HL-60 (cell line): ENCODE measurements around the gene SLC8A2.

Source experiments
- DNase-seq, 2 experiments: peaks; one replicate each; pipeline ENCODE4 v3.0.0-alpha.2; 2010 to 2020; ENCODE audit warnings: low read depth in 1 of 2, low spot score in 1 of 2
- H3K27ac ChIP-seq: fragments of 250-450 bp; sonication (Bioruptor Pico); replicated peaks from 2 replicates; pipeline ENCODE4 v1.5.1; 2020; ENCODE audit warnings: mild to moderate bottlenecking, moderate library complexity
- H3K27me3 ChIP-seq: fragments of 250-450 bp; sonication (Bioruptor Pico); 2 replicates; pipeline ENCODE4 v1.5.1; 2021; ENCODE audit warnings: mild to moderate bottlenecking, moderate library complexity; ENCODE audit not compliant: insufficient read depth, poor library complexity, severe bottlenecking
- H3K4me3 ChIP-seq: replicated peaks from 2 replicates; pipeline ENCODE4 v1.5.1; 2011; ENCODE audit warnings: mild to moderate bottlenecking, control low read depth, low read length; ENCODE audit not compliant: insufficient read depth
- GABPA ChIP-seq: IDR thresholded peaks from 2 replicates; pipeline ENCODE4 v1.6.1; 2012; ENCODE audit warnings: low read depth
- POLR2AphosphoS5 ChIP-seq: IDR thresholded peaks from 2 replicates; pipeline ENCODE4 v1.6.1; 2012; ENCODE audit warnings: low read depth
- SPI1 ChIP-seq: IDR thresholded peaks from 2 replicates; pipeline ENCODE4 v1.6.1; 2012; ENCODE audit warnings: low read depth, mild to moderate bottlenecking, borderline replicate concordance
- TF ChIP-seq, protein P1 (sequence below): IDR thresholded peaks from 2 replicates; pipeline ENCODE4 v1.6.1; 2012; ENCODE audit warnings: low read depth; ENCODE audit not compliant: insufficient replicate concordance
- TF ChIP-seq, protein P2 (sequence below): IDR thresholded peaks from one replicate; pipeline ENCODE4 v1.5.1; 2011; ENCODE audit warnings: low read length, control low read depth, inconsistent platforms; ENCODE audit not compliant: insufficient read depth

The SLC8A2 gene

DNA sequence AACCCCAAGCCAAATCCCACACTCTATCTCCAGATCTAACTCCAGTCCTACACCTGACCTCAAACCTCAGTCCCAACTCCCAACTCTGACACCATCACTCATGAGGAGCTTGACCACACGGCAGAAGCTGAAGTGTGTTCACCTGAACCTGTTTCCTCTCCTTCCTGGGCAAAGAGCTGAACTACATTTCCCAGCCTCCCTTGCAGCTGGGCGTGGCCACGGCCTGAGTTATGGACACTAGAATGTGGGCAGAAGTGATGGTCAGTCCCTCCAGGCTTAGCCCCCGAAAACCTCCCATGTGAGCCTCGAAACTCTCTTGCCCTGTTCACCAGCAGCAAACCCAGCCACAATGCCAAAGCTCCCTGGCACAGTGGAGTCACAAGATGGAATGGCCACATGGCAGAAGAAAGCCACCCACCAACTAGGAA is 32.9 kb downstream of the SLC8A2 start:
- no peak for DNase-seq
- peaks cover 4% of the 10 kb centered on the region for H3K27me3 ChIP-seq
- no peak overlapping the region for H3K27ac ChIP-seq
- no peak overlapping the region for H3K4me3 ChIP-seq
- no peak for TF ChIP-seq SPI1
- TF ChIP-seq, protein P1, sequence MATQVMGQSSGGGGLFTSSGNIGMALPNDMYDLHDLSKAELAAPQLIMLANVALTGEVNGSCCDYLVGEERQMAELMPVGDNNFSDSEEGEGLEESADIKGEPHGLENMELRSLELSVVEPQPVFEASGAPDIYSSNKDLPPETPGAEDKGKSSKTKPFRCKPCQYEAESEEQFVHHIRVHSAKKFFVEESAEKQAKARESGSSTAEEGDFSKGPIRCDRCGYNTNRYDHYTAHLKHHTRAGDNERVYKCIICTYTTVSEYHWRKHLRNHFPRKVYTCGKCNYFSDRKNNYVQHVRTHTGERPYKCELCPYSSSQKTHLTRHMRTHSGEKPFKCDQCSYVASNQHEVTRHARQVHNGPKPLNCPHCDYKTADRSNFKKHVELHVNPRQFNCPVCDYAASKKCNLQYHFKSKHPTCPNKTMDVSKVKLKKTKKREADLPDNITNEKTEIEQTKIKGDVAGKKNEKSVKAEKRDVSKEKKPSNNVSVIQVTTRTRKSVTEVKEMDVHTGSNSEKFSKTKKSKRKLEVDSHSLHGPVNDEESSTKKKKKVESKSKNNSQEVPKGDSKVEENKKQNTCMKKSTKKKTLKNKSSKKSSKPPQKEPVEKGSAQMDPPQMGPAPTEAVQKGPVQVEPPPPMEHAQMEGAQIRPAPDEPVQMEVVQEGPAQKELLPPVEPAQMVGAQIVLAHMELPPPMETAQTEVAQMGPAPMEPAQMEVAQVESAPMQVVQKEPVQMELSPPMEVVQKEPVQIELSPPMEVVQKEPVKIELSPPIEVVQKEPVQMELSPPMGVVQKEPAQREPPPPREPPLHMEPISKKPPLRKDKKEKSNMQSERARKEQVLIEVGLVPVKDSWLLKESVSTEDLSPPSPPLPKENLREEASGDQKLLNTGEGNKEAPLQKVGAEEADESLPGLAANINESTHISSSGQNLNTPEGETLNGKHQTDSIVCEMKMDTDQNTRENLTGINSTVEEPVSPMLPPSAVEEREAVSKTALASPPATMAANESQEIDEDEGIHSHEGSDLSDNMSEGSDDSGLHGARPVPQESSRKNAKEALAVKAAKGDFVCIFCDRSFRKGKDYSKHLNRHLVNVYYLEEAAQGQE: peak; percentile 29

DNA sequence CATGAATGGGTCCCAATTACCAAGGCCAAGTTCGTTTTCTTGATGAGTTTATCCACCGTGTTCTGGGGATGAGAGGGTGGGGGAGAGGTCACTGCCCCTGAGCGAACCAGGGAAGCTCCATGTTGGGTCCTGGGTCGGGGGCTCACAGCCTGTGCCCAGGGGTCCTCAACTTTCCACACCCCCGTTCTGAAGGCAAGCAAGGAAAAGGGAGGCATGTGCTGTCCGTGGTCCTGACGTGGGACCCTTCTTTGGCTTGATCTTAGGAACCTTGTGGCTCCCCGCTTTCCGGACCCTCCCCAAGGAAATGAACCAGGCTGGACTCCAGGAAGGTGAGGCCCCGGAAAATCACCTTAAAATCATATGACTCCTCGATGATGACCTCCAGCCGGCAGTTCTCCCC is 34.2 kb downstream of the SLC8A2 start:
- TF ChIP-seq, protein P1: peak; percentile 96
- no peak for TF ChIP-seq SPI1
- H3K27me3 ChIP-seq: peaks cover 2% of the 10 kb centered on the region

DNA sequence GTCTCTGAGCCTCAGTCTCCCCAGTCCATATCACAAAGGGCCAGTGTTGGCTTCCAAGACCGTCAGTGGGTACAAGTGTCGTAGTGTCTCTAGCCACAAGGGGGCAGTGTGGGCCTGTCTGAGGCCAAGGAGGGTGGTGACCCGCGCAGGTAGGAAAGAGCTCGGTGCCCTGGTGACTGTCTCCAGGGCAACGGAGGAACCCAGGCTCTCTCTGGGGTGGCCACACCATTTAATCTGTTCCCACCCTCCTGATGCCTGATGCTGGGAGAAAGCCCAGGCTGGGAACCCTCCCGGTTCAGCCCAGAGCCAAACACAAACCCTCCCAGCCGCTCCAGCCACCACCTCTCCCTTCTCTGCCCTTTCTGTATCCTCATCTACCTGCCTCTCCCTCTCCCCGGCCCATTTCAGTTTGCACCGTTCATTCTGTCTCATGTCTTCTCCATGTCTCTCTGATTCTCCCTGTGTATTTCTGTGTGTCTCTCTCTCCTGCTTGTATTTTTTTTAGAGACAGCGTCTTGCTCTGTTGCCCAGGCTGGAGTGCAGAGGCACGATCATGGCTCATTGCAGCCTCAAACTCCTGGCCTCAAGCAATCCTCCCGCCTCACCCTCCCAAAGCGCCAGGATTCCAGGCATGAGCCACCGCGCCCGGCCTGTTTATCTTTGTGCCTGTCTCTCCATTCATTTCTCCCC is 34.8 kb downstream of the SLC8A2 start:
- no peak overlapping the region for H3K27ac ChIP-seq
- H3K27me3 ChIP-seq: peaks cover 2% of the 10 kb centered on the region
- TF ChIP-seq, protein P1: no peak
- TF ChIP-seq GABPA (no peak), POLR2AphosphoS5 (no peak), SPI1 (no peak)
- TF ChIP-seq, protein P2, sequence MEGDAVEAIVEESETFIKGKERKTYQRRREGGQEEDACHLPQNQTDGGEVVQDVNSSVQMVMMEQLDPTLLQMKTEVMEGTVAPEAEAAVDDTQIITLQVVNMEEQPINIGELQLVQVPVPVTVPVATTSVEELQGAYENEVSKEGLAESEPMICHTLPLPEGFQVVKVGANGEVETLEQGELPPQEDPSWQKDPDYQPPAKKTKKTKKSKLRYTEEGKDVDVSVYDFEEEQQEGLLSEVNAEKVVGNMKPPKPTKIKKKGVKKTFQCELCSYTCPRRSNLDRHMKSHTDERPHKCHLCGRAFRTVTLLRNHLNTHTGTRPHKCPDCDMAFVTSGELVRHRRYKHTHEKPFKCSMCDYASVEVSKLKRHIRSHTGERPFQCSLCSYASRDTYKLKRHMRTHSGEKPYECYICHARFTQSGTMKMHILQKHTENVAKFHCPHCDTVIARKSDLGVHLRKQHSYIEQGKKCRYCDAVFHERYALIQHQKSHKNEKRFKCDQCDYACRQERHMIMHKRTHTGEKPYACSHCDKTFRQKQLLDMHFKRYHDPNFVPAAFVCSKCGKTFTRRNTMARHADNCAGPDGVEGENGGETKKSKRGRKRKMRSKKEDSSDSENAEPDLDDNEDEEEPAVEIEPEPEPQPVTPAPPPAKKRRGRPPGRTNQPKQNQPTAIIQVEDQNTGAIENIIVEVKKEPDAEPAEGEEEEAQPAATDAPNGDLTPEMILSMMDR: peak; percentile 66
- DNase-seq: peak; percentile 52 to 76
- H3K4me3 ChIP-seq: no peak overlapping the region

More for the DNA sequence above, 34.2 kb downstream of the SLC8A2 start:
- DNase-seq: no peak
- H3K27ac ChIP-seq: no peak overlapping the region
- H3K4me3 ChIP-seq: no peak overlapping the region

DNA sequence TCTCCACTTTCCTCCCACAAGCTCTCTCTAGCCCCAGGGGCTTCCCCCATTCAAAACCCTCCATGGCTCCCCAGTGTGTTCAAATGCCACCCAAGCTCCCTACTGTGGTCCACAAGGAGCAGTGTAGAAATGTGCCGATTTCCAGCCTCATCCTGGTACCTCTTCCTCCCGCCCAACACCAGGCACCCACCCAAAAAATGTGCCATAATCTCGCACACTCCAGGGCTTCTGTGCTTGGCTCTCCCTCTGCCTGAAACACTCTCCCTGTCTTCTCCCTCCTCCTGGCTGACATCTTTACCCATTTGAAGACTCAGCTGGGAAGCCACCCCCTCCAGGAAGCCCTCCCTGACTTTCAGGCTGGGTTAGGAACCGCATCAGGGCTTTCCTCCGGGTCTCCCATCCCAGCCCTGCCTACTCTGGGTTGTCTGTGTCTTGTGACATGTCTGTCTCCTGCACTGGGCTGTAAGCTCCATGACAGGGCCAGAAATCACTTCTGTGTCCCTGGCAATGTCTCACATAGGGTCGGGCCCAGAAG is 35.7 kb downstream of the SLC8A2 start:
- Histone ChIP-seq H3K4me3 (no peak overlapping the region), H3K27ac (no peak overlapping the region), H3K27me3 (peaks cover 3% of the 10 kb centered on the region)
- no peak for DNase-seq
- TF ChIP-seq, protein P2: no peak
